Measurements from ENCODE around the gene PRKCZ. TPM values are rescaled to one million over a fixed set of nuclear protein-coding genes. Genes with fewer than 3 reads are reported as not detected.
A peak's percentile ranks its signal among the peaks of the same experiment; 100 is the strongest.

PRKCZ gene
- total and polyA plus RNA-seq, 2 of the 4 experiments (the other 2 are of a cell fraction) = 2.0 to 3.5 TPM

DNA sequence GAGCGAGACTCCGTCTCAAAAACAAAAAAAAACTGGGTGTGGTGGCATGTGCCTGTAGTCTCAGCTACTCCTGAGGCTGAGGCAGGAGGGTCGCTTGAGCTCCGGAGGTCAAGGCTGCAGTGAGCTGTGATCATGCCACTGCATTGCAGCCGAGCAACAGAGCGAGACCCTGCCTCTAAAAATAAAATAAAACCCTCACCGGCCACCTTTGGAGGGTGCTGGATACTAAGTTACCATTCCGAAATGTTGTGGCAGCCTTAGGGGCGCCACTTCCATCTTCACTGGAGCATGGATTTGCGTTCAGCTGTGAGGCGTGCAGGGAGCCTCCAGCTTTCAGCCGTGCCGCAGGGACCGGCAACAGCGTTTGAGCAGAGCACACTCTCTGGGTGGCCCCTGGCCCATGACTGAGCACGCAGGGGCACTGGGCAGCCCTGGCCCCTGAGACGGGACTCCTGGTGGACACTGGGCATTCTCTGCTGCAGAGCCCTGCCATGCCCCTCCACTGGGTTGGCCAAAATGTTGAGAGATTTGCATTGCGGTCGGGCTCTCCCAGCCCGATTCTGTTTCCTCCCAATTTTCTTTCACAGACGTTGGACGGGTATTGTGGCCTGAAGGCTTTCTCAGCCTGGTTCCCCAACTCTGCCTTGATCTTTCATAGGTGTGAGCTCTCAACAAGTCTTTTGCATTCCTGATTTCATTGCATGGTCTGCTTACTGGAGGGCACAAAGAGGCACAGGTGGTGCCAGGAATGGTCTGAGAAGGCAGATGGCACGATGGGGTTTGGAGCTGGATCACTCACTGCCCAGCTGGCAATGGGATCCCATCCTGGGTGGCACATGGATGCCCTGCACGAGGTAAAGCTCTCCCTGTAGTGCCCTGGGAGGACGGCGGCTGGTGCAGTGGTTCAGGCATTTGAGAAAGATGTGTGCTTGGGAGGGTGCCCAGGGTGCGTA, 40.8 kb upstream of the PRKCZ start:
- ATAC-seq (ENCODE audit: low read depth) (no peak), DNase-seq (no peak)
- BruUV-seq (replicated peaks) = no TSS peak
- Histone ChIP-seq H2AK5ac (ENCODE audit: low read depth, low read length) (no peak overlapping the region), H4K8ac (ENCODE audit: low read depth in 2 of 2, low read length in 2 of 2) (no peak overlapping the region), H2AFZ (replicated peaks; ENCODE audit: low read length, poor library complexity) (peak overlapping the region; percentile 21), H3K4me2 (ENCODE audit: low read depth, low read length) (no peak overlapping the region), H2BK5ac (ENCODE audit: low read depth, low read length, poor library complexity, severe bottlenecking) (no peak overlapping the region), H3K36me3 (ENCODE audit: control insufficient read depth, insufficient read depth, low read length) (no peaks in the 10 kb centered on the region), H3K27ac (ENCODE audit: insufficient read depth, low read length) (no peak overlapping the region), H3K14ac (replicated peaks; ENCODE audit: low read depth, low read length) (no peak overlapping the region), H3K56ac (ENCODE audit: extremely low read depth, insufficient read depth, low read length) (no peak overlapping the region), H4K20me1 (ENCODE audit: insufficient read depth, low read length) (no peaks in the 10 kb centered on the region), H3K4me3 (ENCODE audit: insufficient read depth, low read depth, low read length) (no peak overlapping the region), H3K27me3 (ENCODE audit: control insufficient read depth, insufficient read depth, low read length) (peaks cover 50% of the 10 kb centered on the region), H3K9me1 (ENCODE audit: insufficient read depth, low read length) (no peaks in the 10 kb centered on the region), H4K91ac (ENCODE audit: insufficient read depth, low read depth, low read length) (no peak overlapping the region), H3K23ac (ENCODE audit: low read depth, low read length) (no peak overlapping the region), H2BK15ac (ENCODE audit: low read depth, low read length) (no peak overlapping the region), H3K79me1 (ENCODE audit: low read depth in 1 of 2, low read length in 2 of 2) (no peaks in the 10 kb centered on the region), H2AK9ac (replicated peaks; ENCODE audit: low read depth, low read length, poor library complexity) (no peak overlapping the region), H2BK120ac (ENCODE audit: low read depth, low read length) (no peak overlapping the region), H3K18ac (ENCODE audit: low read depth, low read length) (no peak overlapping the region), H3K4ac (ENCODE audit: low read depth, low read length) (no peak overlapping the region), H4K5ac (ENCODE audit: low read depth, low read length) (no peak overlapping the region), H3K4me1 (ENCODE audit: control insufficient read depth, insufficient read depth, low read length) (no peaks in the 10 kb centered on the region), H2BK20ac (ENCODE audit: low read depth, low read length) (no peak overlapping the region), H3K9me3 (ENCODE audit: control insufficient read depth, insufficient read depth, low read length) (no peaks in the 10 kb centered on the region), H3K9ac (ENCODE audit: low read depth, low read length) (no peak overlapping the region)
- ChIA-PET CTCF (no interaction called here), POLR2A (ENCODE audit: unreplicated experiment) (interaction anchor here (0.7 kb wide), 1 partner anchor 30 kb away, joined by 5 read pairs; no protein-coding TSS in a partner anchor)
- intact Hi-C loops (cut with micrococcal nuclease) = no loop called here
- dilution Hi-C loops (cut with HindIII; ENCODE audit: low sequenced_read_pairs, unreplicated experiment) = no loop called here
- in situ Hi-C loops (cut with MboI; ENCODE audit: low sequenced_read_pairs) = no loop called here
- 73% methylated on average over 12 of the region's 27 CpGs; no CpG with 5 or more reads in 1 of the 2 experiments for WGBS, 2 experiments (ENCODE audit: extremely low coverage in 2 of 2, insufficient read length in 1 of 2)
- TF ChIP-seq SMC3 (IDR thresholded peaks at IDR 0.05; ENCODE audit: low read depth, low read length) = no peak
- TF ChIP-seq FOS (IDR thresholded peaks at IDR 0.05; ENCODE audit: low read depth, low read length) = no peak
- no peak for TF ChIP-seq MAZ (IDR thresholded peaks at IDR 0.05; ENCODE audit: borderline replicate concordance, low read depth, low read length)
- TF ChIP-seq BHLHE40 (IDR thresholded peaks at IDR 0.05; ENCODE audit: low read depth, low read length) = no peak
- TF ChIP-seq, protein P1, sequence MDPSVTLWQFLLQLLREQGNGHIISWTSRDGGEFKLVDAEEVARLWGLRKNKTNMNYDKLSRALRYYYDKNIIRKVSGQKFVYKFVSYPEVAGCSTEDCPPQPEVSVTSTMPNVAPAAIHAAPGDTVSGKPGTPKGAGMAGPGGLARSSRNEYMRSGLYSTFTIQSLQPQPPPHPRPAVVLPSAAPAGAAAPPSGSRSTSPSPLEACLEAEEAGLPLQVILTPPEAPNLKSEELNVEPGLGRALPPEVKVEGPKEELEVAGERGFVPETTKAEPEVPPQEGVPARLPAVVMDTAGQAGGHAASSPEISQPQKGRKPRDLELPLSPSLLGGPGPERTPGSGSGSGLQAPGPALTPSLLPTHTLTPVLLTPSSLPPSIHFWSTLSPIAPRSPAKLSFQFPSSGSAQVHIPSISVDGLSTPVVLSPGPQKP (IDR thresholded peaks at IDR 0.05; ENCODE audit: borderline replicate concordance, low read depth, low read length) = no peak
- no peak for TF ChIP-seq MAFK (IDR thresholded peaks at IDR 0.05; ENCODE audit: low read depth, low read length)
- TF ChIP-seq NFE2L2 (IDR thresholded peaks at IDR 0.05; ENCODE audit: low read depth, low read length) = no peak
- TF ChIP-seq, protein P2, sequence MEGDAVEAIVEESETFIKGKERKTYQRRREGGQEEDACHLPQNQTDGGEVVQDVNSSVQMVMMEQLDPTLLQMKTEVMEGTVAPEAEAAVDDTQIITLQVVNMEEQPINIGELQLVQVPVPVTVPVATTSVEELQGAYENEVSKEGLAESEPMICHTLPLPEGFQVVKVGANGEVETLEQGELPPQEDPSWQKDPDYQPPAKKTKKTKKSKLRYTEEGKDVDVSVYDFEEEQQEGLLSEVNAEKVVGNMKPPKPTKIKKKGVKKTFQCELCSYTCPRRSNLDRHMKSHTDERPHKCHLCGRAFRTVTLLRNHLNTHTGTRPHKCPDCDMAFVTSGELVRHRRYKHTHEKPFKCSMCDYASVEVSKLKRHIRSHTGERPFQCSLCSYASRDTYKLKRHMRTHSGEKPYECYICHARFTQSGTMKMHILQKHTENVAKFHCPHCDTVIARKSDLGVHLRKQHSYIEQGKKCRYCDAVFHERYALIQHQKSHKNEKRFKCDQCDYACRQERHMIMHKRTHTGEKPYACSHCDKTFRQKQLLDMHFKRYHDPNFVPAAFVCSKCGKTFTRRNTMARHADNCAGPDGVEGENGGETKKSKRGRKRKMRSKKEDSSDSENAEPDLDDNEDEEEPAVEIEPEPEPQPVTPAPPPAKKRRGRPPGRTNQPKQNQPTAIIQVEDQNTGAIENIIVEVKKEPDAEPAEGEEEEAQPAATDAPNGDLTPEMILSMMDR (conservative IDR thresholded peaks at IDR 0.05; ENCODE audit: low read depth, low read length) = no peak
- TF ChIP-seq, protein P3, sequence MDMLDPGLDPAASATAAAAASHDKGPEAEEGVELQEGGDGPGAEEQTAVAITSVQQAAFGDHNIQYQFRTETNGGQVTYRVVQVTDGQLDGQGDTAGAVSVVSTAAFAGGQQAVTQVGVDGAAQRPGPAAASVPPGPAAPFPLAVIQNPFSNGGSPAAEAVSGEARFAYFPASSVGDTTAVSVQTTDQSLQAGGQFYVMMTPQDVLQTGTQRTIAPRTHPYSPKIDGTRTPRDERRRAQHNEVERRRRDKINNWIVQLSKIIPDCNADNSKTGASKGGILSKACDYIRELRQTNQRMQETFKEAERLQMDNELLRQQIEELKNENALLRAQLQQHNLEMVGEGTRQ (IDR thresholded peaks at IDR 0.05; ENCODE audit: low read depth, low read length) = no peak
- no peak for TF ChIP-seq CEBPB (IDR thresholded peaks at IDR 0.05; ENCODE audit: low read depth, low read length)
- no peak for TF ChIP-seq RAD21 (IDR thresholded peaks at IDR 0.05; ENCODE audit: low read length)
- no peak for TF ChIP-seq MXI1 (IDR thresholded peaks at IDR 0.05; ENCODE audit: borderline replicate concordance, low read depth, low read length)
- no peak for TF ChIP-seq CHD1 (IDR thresholded peaks at IDR 0.05; ENCODE audit: low read depth, low read length)
- no peak for TF ChIP-seq POLR2A (IDR thresholded peaks at IDR 0.05; ENCODE audit: low read depth, low read length)
- no peak for TF ChIP-seq RCOR1 (IDR thresholded peaks at IDR 0.05; ENCODE audit: insufficient replicate concordance, low read length)
